ENCODE measurements around the gene KCNH2. TPM values are rescaled to one million over a fixed set of nuclear protein-coding genes. Genes with fewer than 3 reads are reported as not detected.

Gene KCNH2
- total RNA-seq, 1 experiment from 2014 or later = 0.09 TPM

GRCh38 chr7:150947241-150947745, 30.8 kb downstream of the KCNH2 start:
- TF ChIP-seq CTCF (IDR thresholded peaks at IDR 0.05; ENCODE audit: unreplicated experiment) = no peak
- Mint-ChIP-seq H3K27ac (ENCODE audit: low read depth, unreplicated experiment) (no peak overlapping the region), H3K27me3 (ENCODE audit: insufficient read depth, unreplicated experiment) (no peaks in the 10 kb centered on the region), H3K36me3 (ENCODE audit: insufficient read depth, unreplicated experiment) (no peaks in the 10 kb centered on the region), H3K4me1 (ENCODE audit: insufficient read depth, unreplicated experiment) (peaks cover 21% of the 10 kb centered on the region), H3K4me3 (ENCODE audit: unreplicated experiment) (no peak overlapping the region), H3K9me3 (ENCODE audit: unreplicated experiment) (no peaks in the 10 kb centered on the region)
- intact Hi-C loops (cut with micrococcal nuclease) = no loop called here
- DNase-seq (ENCODE audit: unreplicated experiment) = no peak
- ChIA-PET POLR2A (no interaction called here), CTCF (interaction anchor here (1.0 kb wide), 1 partner anchor 15 kb away, joined by 5 read pairs; no protein-coding TSS in a partner anchor)
- BruUV-seq (replicated peaks) = no TSS peak

- no peaks in the 10 kb centered on the region for H3K36me3 Mint-ChIP-seq (ENCODE audit: insufficient read depth, unreplicated experiment)
- TF ChIP-seq CTCF (IDR thresholded peaks at IDR 0.05; ENCODE audit: unreplicated experiment) = no peak
- H3K9me3 Mint-ChIP-seq (ENCODE audit: unreplicated experiment) = no peaks in the 10 kb centered on the region
- no peaks in the 10 kb centered on the region for H3K27me3 Mint-ChIP-seq (ENCODE audit: insufficient read depth, unreplicated experiment)
- ChIA-PET POLR2A (interaction anchor here (1.2 kb wide), 1 partner anchor 43 kb away, joined by 4 read pairs; no protein-coding TSS in a partner anchor), CTCF (interaction anchor here (0.6 to 1.2 kb wide), 5 partner anchors 9 to 515 kb away, joined by 3 to 5 read pairs (median 3); no protein-coding TSS in a partner anchor)
- peaks cover 22% of the 10 kb centered on the region for H3K4me1 Mint-ChIP-seq (ENCODE audit: insufficient read depth, unreplicated experiment)
- H3K27ac Mint-ChIP-seq (ENCODE audit: low read depth, unreplicated experiment) = no peak overlapping the region
- intact Hi-C loops (cut with micrococcal nuclease) = no loop called here
- no peak overlapping the region for H3K4me3 Mint-ChIP-seq (ENCODE audit: unreplicated experiment)
- BruUV-seq (replicated peaks) = no TSS peak
- DNase-seq (ENCODE audit: unreplicated experiment) = no peak
Observed at GRCh38 chr7:150946421-150947240, 31.5 kb downstream of the KCNH2 start.

- peak; percentile 16 for DNase-seq (ENCODE audit: unreplicated experiment)
- BruUV-seq (replicated peaks) = no TSS peak
- no peaks in the 10 kb centered on the region for H3K36me3 Mint-ChIP-seq (ENCODE audit: insufficient read depth, unreplicated experiment)
- H3K27me3 Mint-ChIP-seq (ENCODE audit: insufficient read depth, unreplicated experiment) = no peaks in the 10 kb centered on the region
- H3K27ac Mint-ChIP-seq (ENCODE audit: low read depth, unreplicated experiment) = no peak overlapping the region
- H3K4me3 Mint-ChIP-seq (ENCODE audit: unreplicated experiment) = no peak overlapping the region
- ChIA-PET POLR2A (interaction anchor here (1.2 kb wide), 1 partner anchor 42 kb away, joined by 4 read pairs; no protein-coding TSS in a partner anchor), CTCF (interaction anchor here (0.6 to 1.2 kb wide), 5 partner anchors 8 to 515 kb away, joined by 3 to 4 read pairs (median 3); no protein-coding TSS in a partner anchor)
- no peaks in the 10 kb centered on the region for H3K9me3 Mint-ChIP-seq (ENCODE audit: unreplicated experiment)
- intact Hi-C loops (cut with micrococcal nuclease) = no loop called here
- H3K4me1 Mint-ChIP-seq (ENCODE audit: insufficient read depth, unreplicated experiment) = peaks cover 27% of the 10 kb centered on the region
- no peak for TF ChIP-seq CTCF (IDR thresholded peaks at IDR 0.05; ENCODE audit: unreplicated experiment)
Observed at GRCh38 chr7:150945853-150946420, 32.2 kb downstream of the KCNH2 start.
